Astrocyte of the spinal cord (primary cell): ENCODE results near the gene RAET1E.

Experiments
- DNase-seq: peaks from one replicate; pipeline ENCODE4 v3.0.0; 2011; ENCODE audit warnings: low read depth, low spot score
- H3K4me3 ChIP-seq: 2 replicates; pipeline ENCODE4 v1.5.1; 2011; ENCODE audit warnings: low read depth, mild to moderate bottlenecking, low read length, moderate library complexity
- CTCF ChIP-seq: IDR thresholded peaks from 2 replicates; pipeline ENCODE4 v1.5.1; 2012; ENCODE audit warnings: low read depth, mild to moderate bottlenecking, low read length, inconsistent platforms
- in situ Hi-C: cut with HindIII; loops from 2 replicates; pipeline ENCODE4 v1.10.0; 2017; ENCODE audit warnings: low sequenced_read_pairs

The RAET1E gene

GRCh38 chr6:149881066-149881766 lies 16.7 kb downstream of the RAET1E start:
- H3K4me3 ChIP-seq: no peak overlapping the region
- no peak for DNase-seq
- no peak for TF ChIP-seq CTCF
- in situ Hi-C loops: no loop called here

- H3K4me3 ChIP-seq: no peak overlapping the region
- no peak for TF ChIP-seq CTCF
- in situ Hi-C loops: no loop called here
Observed at GRCh38 chr6:149877659-149878058, 20.3 kb downstream of the RAET1E start.

GRCh38 chr6:149876241-149876933 lies 21.5 kb downstream of the RAET1E start:
- TF ChIP-seq CTCF: no peak
- H3K4me3 ChIP-seq: no peak overlapping the region
- in situ Hi-C loops: no loop called here
- no peak for DNase-seq

More at GRCh38 chr6:149877659-149878058, 20.3 kb downstream of the RAET1E start:
- no peak for DNase-seq

- in situ Hi-C loops: no loop called here
- TF ChIP-seq CTCF: no peak
- no peak overlapping the region for H3K4me3 ChIP-seq
- DNase-seq: no peak
Observed at GRCh38 chr6:149872233-149872632, 25.7 kb downstream of the RAET1E start.

- DNase-seq: no peak
- TF ChIP-seq CTCF: no peak
- in situ Hi-C loops: no loop called here
- H3K4me3 ChIP-seq: no peak overlapping the region
Observed at GRCh38 chr6:149871182-149871581, 26.7 kb downstream of the RAET1E start.

GRCh38 chr6:149869275-149869892 lies 28.5 kb downstream of the RAET1E start:
- TF ChIP-seq CTCF: no peak
- H3K4me3 ChIP-seq: no peak overlapping the region
- in situ Hi-C loops: no loop called here
- no peak for DNase-seq
